CD4-positive, alpha-beta T cell (primary cell): Measurements from ENCODE around the gene ULK4. TPM values are rescaled to one million over a fixed set of nuclear protein-coding genes. Genes with fewer than 3 reads are reported as not detected.

ENCODE experiments used
- ATAC-seq: fragments of 200-7000 bp; cut with Tn5 transposase; one replicate; pipeline ENCODE4 v1.10.0; 2022; ENCODE audit warnings: mild to moderate bottlenecking; ENCODE audit not compliant: poor library complexity
- CTCF ChIA-PET: fragments of 350-600 bp; sonication (Branson Sonifier 250); formaldehyde crosslinking; loops from one replicate; lab custom pipeline; 2021; ENCODE audit warnings: antibody characterized with exemption, inconsistent platforms; lab: Charles Lee
- POLR2A ChIA-PET: fragments of 350-600 bp; sonication (Branson Sonifier 250); formaldehyde crosslinking; loops from one replicate; lab custom pipeline; 2021; ENCODE audit warnings: antibody characterized with exemption, inconsistent platforms; lab: Charles Lee
- DNase-seq, 14 experiments: peaks; one replicate each; pipeline ENCODE4 v3.0.0-alpha.2; 2013 to 2020; ENCODE audit warnings: mixed read lengths in 2 of 14
- H3K27ac ChIP-seq, 2 donors: one replicate each; pipeline versions ENCODE4 v1.5.1 to v1.7.0; 2013; ENCODE audit warnings: low read length in 2 of 2, low read depth in 1 of 2, mild to moderate bottlenecking in 1 of 2
- H3K27me3 ChIP-seq, 2 experiments: 1 replicate in 1 of 2; 2 replicates in 1 of 2; pipeline versions ENCODE4 v1.6.1 to v1.7.0; 2013; ENCODE audit warnings: low read length in 2 of 2, control low read depth in 1 of 2, mild to moderate bottlenecking in 1 of 2, moderate library complexity in 1 of 2; ENCODE audit not compliant: insufficient read depth in 2 of 2, control insufficient read depth in 1 of 2
- H3K36me3 ChIP-seq: one replicate; pipeline ENCODE4 v1.6.1; 2013; ENCODE audit warnings: low read length, control low read depth; ENCODE audit not compliant: insufficient read depth
- H3K4me1 ChIP-seq: one replicate; pipeline ENCODE4 v1.6.1; 2013; ENCODE audit warnings: low read length, control low read depth; ENCODE audit not compliant: insufficient read depth
- H3K4me3 ChIP-seq: one replicate; pipeline ENCODE4 v1.5.1; 2013; ENCODE audit warnings: mild to moderate bottlenecking, low read length, moderate library complexity
- H3K9me3 ChIP-seq, 2 experiments: 1 replicate in 1 of 2; 2 replicates in 1 of 2; pipeline versions ENCODE4 v1.6.1 to v1.7.0; 2013; ENCODE audit warnings: low read length in 2 of 2, mild to moderate bottlenecking in 2 of 2, control low read depth in 1 of 2, moderate library complexity in 1 of 2; ENCODE audit not compliant: control insufficient read depth in 1 of 2, insufficient read depth in 1 of 2
- H3K27ac Mint-ChIP-seq: one replicate; pipeline ENCODE4 v1.8.0; 2020; ENCODE audit warnings: mixed read lengths
- H3K27me3 Mint-ChIP-seq: one replicate; pipeline ENCODE4 v1.8.0; 2021; ENCODE audit warnings: mixed read lengths
- H3K36me3 Mint-ChIP-seq: one replicate; pipeline ENCODE4 v1.8.0; 2021; ENCODE audit warnings: low read depth, mixed read lengths
- H3K4me1 Mint-ChIP-seq: one replicate; pipeline ENCODE4 v1.8.0; 2021; ENCODE audit warnings: low read depth, mixed read lengths
- H3K4me3 Mint-ChIP-seq: one replicate; pipeline ENCODE4 v1.8.0; 2020; ENCODE audit warnings: mild to moderate bottlenecking, mixed read lengths
- H3K9me3 Mint-ChIP-seq: one replicate; pipeline ENCODE4 v1.8.0; 2020; ENCODE audit warnings: mixed read lengths
- intact Hi-C, 2 experiments: fragments of 100-400 bp; cut with DNase I in 1 of 2; cut with micrococcal nuclease in 1 of 2; formaldehyde crosslinking; loops; one replicate each; pipeline versions ENCODE4 v1.15.1 to v1.9.0; 2023 to 2025; cut with DNase I, micrococcal nuclease
- total RNA-seq, 174 experiments: library from RNA in 2 of 174; stranded (reverse) in 2 of 174; gene quantifications; one replicate each; pipeline ENCODE4 v1.2.3 and lab custom pipeline; 2021 to 2026
- TF ChIP-seq, protein P1 (sequence below): fragments of 200-600 bp; IDR thresholded peaks from one replicate; pipeline ENCODE4 v1.8.0; 2022; ENCODE audit warnings: antibody characterized with exemption, mild to moderate bottlenecking

The ULK4 gene
- total RNA-seq, 2 experiments from 2014 or later, result 23.8 to 28.6 TPM

- Mint-ChIP-seq H3K27ac (no peak overlapping the region), H3K36me3 (no peaks in the 10 kb centered on the region), H3K4me3 (no peak overlapping the region), H3K9me3 (no peaks in the 10 kb centered on the region), H3K27me3 (no peaks in the 10 kb centered on the region), H3K4me1 (no peaks in the 10 kb centered on the region)
- H3K27ac ChIP-seq, result no peak overlapping the region
- intact Hi-C loops, result no loop called here
- ChIA-PET CTCF (no interaction called here), POLR2A (no interaction called here)
- H3K36me3 ChIP-seq, result no peaks in the 10 kb centered on the region
- peaks cover 0 to 5% of the 10 kb centered on the region in 2 experiments for H3K9me3 ChIP-seq
- no peaks in the 10 kb centered on the region for H3K4me1 ChIP-seq
- no peak for ATAC-seq
- no peaks in the 10 kb centered on the region for H3K27me3 ChIP-seq
- TF ChIP-seq, protein P1, sequence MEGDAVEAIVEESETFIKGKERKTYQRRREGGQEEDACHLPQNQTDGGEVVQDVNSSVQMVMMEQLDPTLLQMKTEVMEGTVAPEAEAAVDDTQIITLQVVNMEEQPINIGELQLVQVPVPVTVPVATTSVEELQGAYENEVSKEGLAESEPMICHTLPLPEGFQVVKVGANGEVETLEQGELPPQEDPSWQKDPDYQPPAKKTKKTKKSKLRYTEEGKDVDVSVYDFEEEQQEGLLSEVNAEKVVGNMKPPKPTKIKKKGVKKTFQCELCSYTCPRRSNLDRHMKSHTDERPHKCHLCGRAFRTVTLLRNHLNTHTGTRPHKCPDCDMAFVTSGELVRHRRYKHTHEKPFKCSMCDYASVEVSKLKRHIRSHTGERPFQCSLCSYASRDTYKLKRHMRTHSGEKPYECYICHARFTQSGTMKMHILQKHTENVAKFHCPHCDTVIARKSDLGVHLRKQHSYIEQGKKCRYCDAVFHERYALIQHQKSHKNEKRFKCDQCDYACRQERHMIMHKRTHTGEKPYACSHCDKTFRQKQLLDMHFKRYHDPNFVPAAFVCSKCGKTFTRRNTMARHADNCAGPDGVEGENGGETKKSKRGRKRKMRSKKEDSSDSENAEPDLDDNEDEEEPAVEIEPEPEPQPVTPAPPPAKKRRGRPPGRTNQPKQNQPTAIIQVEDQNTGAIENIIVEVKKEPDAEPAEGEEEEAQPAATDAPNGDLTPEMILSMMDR, result no peak
- DNase-seq, result no peak
- H3K4me3 ChIP-seq, result no peak overlapping the region
Observed at GRCh38 chr3:41365973-41366372, 595.9 kb downstream of the ULK4 start.

DNA sequence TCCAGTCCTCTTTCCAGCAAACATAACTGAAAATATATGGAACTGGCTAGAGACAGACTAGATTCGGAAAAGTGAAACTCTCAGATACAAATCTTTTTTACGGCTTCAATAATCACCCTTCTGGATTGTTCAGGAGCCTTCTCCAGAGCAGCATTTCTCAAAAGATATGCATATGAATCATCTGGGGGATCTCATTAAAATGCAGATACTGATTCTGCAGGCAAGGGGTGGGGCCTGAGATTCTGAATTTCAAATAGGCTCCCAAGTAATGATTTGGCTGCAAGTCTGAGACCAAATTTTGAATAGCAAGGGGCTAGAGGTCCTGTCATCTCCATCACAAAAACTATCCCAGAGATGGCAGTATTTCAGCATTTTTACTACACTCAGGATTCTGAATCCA, 597.2 kb downstream of the ULK4 start:
- H3K4me3 Mint-ChIP-seq, result no peak overlapping the region
- DNase-seq (no peak), ATAC-seq (no peak)
- H3K4me1 Mint-ChIP-seq, result no peaks in the 10 kb centered on the region
- Histone ChIP-seq H3K4me3 (no peak overlapping the region), H3K27me3 (no peaks in the 10 kb centered on the region), H3K9me3 (peaks cover 0 to 5% of the 10 kb centered on the region in 2 experiments), H3K27ac (no peak overlapping the region), H3K36me3 (no peaks in the 10 kb centered on the region), H3K4me1 (no peaks in the 10 kb centered on the region)
- no peaks in the 10 kb centered on the region for H3K27me3 Mint-ChIP-seq
- H3K36me3 Mint-ChIP-seq, result no peaks in the 10 kb centered on the region
- no peak overlapping the region for H3K27ac Mint-ChIP-seq
- CTCF ChIA-PET, result no interaction called here
- no peaks in the 10 kb centered on the region for H3K9me3 Mint-ChIP-seq
- intact Hi-C loops, result no loop called here
- TF ChIP-seq, protein P1, result no peak
- POLR2A ChIA-PET, result no interaction called here

- H3K27ac Mint-ChIP-seq, result no peak overlapping the region
- H3K36me3 ChIP-seq, result no peaks in the 10 kb centered on the region
- ATAC-seq (no peak), DNase-seq (no peak)
- no peaks in the 10 kb centered on the region for H3K27me3 ChIP-seq
- H3K4me3 Mint-ChIP-seq, result no peak overlapping the region
- no peak overlapping the region for H3K4me3 ChIP-seq
- ChIA-PET POLR2A (no interaction called here), CTCF (no interaction called here)
- no peak overlapping the region for H3K27ac ChIP-seq
- TF ChIP-seq, protein P1, result no peak
- intact Hi-C loops, result no loop called here
- peaks cover 0 to under 1% of the 10 kb centered on the region in 2 experiments for H3K9me3 ChIP-seq
- no peaks in the 10 kb centered on the region for H3K36me3 Mint-ChIP-seq
- no peaks in the 10 kb centered on the region for H3K4me1 Mint-ChIP-seq
- H3K27me3 Mint-ChIP-seq, result no peaks in the 10 kb centered on the region
- no peaks in the 10 kb centered on the region for H3K9me3 Mint-ChIP-seq
- H3K4me1 ChIP-seq, result no peaks in the 10 kb centered on the region
Observed at GRCh38 chr3:41363830-41364523, 597.9 kb downstream of the ULK4 start.
